ENCODE data around the gene RFNG. TPM values are rescaled to one million over a fixed set of nuclear protein-coding genes. Genes with fewer than 3 reads are reported as not detected.

The RFNG gene
- total and polyA plus RNA-seq, 2 of the 13 experiments (the other 11 are each of a cell fraction or from before 2014, with no cell fraction given): 61.4 to 64.0 TPM

- peak; percentile 38; the same call in 1 of the 2 replicates for TF ChIP-seq HES4 (CRISPR knock-in tag; IDR thresholded peaks at IDR 0.05; ENCODE audit: borderline replicate concordance)
Observed at GRCh38 chr17:82101301-82101715, 49.7 kb upstream of the RFNG start (continued).

- Histone ChIP-seq H2AFZ (ENCODE audit: low read length) (no peak overlapping the region), H3K9ac (ENCODE audit: insufficient read depth, low read depth, low read length) (peak overlapping the region; percentile 65), H3K36me3 (replicated peaks in 1 of 2; ENCODE audit: control insufficient read depth in 1 of 2, insufficient read depth in 2 of 2, low read length in 2 of 2) (peaks cover 4 to 7% of the 10 kb centered on the region in 2 experiments), H4K20me1 (ENCODE audit: insufficient read depth, low read length) (peaks cover 15% of the 10 kb centered on the region), H3K4me3 (replicated peaks in 1 of 3; ENCODE audit: insufficient read depth in 1 of 3, low read depth in 2 of 3, low read length in 3 of 3) (no peak overlapping the region; a peak in 1 of 6 replicates), H3K4me1 (ENCODE audit: insufficient read depth, low read length) (peaks cover 79% of the 10 kb centered on the region), H3K27me3 (ENCODE audit: control insufficient read depth in 1 of 2, insufficient read depth in 2 of 2, low read length in 2 of 2) (no peaks in the 10 kb centered on the region; a peak in 1 of 5 replicates), H3K27ac (ENCODE audit: extremely low read length, insufficient read depth, low read length) (peak overlapping the region; percentile 93), H3K4me2 (ENCODE audit: low read depth, low read length) (peak overlapping the region; percentile 65), H3K79me2 (ENCODE audit: insufficient read depth, low read length) (peaks cover 39% of the 10 kb centered on the region), H3K9me3 (ENCODE audit: low read length) (no peaks in the 10 kb centered on the region)
- intact Hi-C loops (cut with micrococcal nuclease; ENCODE audit: unreplicated experiment): loop anchor here (10.0 kb wide), 1 partner anchor 134 kb away; no protein-coding TSS in a partner anchor
- WGBS (ENCODE audit: low lambda C conversion rate): 93% methylated on average over 27 of the region's 35 CpGs
- no peak for ATAC-seq
- CTCF ChIA-PET (ENCODE audit: low intra/inter-chr PET ratio, low total read pairs): no interaction called here
- DNase-seq (ENCODE audit: low spot score): no peak
- POLR2A ChIA-PET: interaction anchor here (1.5 to 5.9 kb wide), 5 partner anchors 63 to 134 kb away, joined by 5 to 61 read pairs (median 32); partner anchors contain the start of genes CENPX, DCXR and LRRC45
- no peak for FAIRE-seq
- in situ Hi-C loops (cut with HindIII; ENCODE audit: extremely low pct_ligation_motif_present, low pct_unique_long_range_greater_than_20kb): no loop called here
- no TSS peak for BruUV-seq (replicated peaks)
- TF ChIP-seq ZNF589 (CRISPR knock-in tag; conservative IDR thresholded peaks at IDR 0.05): 0 out of 2 replicates have a peak, but pooled peaks have one; percentile 28
- peak; percentile 96 for TF ChIP-seq AGO2 (optimal IDR thresholded peaks at IDR 0.05; ENCODE audit: low read depth, low read length)
- TF ChIP-seq PITX1 (CRISPR knock-in tag; IDR thresholded peaks at IDR 0.05): peak; percentile 18; the same call in 1 of the 2 replicates
- TF ChIP-seq ZNF343 (CRISPR knock-in tag; IDR thresholded peaks at IDR 0.05): no peak
- peak; percentile 64; the same call in 1 of the 2 replicates for TF ChIP-seq HNRNPL (IDR thresholded peaks at IDR 0.05; ENCODE audit: low read depth, low read length)
- TF ChIP-seq PHB2 (IDR thresholded peaks at IDR 0.05; ENCODE audit: partially characterized antibody): no peak
- 0 out of 2 replicates have a peak, but pooled peaks have one; percentile 48 for TF ChIP-seq HOXA9 (CRISPR knock-in tag; IDR thresholded peaks at IDR 0.05; ENCODE audit: borderline replicate concordance)
- TF ChIP-seq, protein P1, sequence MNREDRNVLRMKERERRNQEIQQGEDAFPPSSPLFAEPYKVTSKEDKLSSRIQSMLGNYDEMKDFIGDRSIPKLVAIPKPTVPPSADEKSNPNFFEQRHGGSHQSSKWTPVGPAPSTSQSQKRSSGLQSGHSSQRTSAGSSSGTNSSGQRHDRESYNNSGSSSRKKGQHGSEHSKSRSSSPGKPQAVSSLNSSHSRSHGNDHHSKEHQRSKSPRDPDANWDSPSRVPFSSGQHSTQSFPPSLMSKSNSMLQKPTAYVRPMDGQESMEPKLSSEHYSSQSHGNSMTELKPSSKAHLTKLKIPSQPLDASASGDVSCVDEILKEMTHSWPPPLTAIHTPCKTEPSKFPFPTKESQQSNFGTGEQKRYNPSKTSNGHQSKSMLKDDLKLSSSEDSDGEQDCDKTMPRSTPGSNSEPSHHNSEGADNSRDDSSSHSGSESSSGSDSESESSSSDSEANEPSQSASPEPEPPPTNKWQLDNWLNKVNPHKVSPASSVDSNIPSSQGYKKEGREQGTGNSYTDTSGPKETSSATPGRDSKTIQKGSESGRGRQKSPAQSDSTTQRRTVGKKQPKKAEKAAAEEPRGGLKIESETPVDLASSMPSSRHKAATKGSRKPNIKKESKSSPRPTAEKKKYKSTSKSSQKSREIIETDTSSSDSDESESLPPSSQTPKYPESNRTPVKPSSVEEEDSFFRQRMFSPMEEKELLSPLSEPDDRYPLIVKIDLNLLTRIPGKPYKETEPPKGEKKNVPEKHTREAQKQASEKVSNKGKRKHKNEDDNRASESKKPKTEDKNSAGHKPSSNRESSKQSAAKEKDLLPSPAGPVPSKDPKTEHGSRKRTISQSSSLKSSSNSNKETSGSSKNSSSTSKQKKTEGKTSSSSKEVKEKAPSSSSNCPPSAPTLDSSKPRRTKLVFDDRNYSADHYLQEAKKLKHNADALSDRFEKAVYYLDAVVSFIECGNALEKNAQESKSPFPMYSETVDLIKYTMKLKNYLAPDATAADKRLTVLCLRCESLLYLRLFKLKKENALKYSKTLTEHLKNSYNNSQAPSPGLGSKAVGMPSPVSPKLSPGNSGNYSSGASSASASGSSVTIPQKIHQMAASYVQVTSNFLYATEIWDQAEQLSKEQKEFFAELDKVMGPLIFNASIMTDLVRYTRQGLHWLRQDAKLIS (CRISPR knock-in tag; IDR thresholded peaks at IDR 0.05): no peak
- peak; percentile 52; the same call in 1 of the 2 replicates for TF ChIP-seq ZBTB7A (CRISPR knock-in tag; IDR thresholded peaks at IDR 0.05)
- TF ChIP-seq AGO1 (IDR thresholded peaks at IDR 0.05; ENCODE audit: low read depth, low read length, poor library complexity, severe bottlenecking): peak; percentile 75
- no peak for TF ChIP-seq ZNF260 (CRISPR knock-in tag; IDR thresholded peaks at IDR 0.05; ENCODE audit: borderline replicate concordance, low read depth)
- TF ChIP-seq POLR2G (IDR thresholded peaks at IDR 0.05; ENCODE audit: low read depth, low read length): peak; percentile 48; the same call in 1 of the 2 replicates
- 0 out of 2 replicates have a peak, but pooled peaks have one; percentile 41 for TF ChIP-seq PCBP1 (IDR thresholded peaks at IDR 0.05; ENCODE audit: borderline replicate concordance, low read depth, low read length)
- TF ChIP-seq NFE2L1 (CRISPR knock-in tag; IDR thresholded peaks at IDR 0.05; ENCODE audit: borderline replicate concordance): 0 out of 2 replicates have a peak, but pooled peaks have one; percentile 56
- TF ChIP-seq, protein P2, sequence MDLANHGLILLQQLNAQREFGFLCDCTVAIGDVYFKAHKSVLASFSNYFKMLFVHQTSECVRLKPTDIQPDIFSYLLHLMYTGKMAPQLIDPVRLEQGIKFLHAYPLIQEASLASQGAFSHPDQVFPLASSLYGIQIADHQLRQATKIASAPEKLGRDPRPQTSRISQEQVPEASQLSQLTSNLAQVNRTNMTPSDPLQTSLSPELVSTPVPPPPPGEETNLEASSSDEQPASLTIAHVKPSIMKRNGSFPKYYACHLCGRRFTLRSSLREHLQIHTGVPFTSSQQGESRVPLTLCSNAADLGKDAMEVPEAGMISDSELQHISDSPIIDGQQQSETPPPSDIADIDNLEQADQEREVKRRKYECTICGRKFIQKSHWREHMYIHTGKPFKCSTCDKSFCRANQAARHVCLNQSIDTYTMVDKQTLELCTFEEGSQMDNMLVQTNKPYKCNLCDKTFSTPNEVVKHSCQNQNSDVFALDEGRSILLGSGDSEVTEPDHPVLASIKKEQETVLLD (CRISPR knock-in tag; IDR thresholded peaks at IDR 0.05; ENCODE audit: low read depth): 0 out of 2 replicates have a peak, but pooled peaks have one; percentile 23
Observed at GRCh38 chr17:82100502-82101298, 49.1 kb upstream of the RFNG start.
